GM19438 (cell line): Measurements from ENCODE around the gene BSG.
"Not testable (repeated sequence)": the region's sequence is repeated elsewhere in the genome, so short reads cannot be mapped to it uniquely, and the experiment has no call there.

Experiments
- ATAC-seq: cut with Tn5 transposase; IDR thresholded peaks from one replicate; pipeline ENCODE4 v1.9.1; 2021; ENCODE audit warnings: low read depth; ENCODE audit not compliant: unreplicated experiment

The BSG gene

DNA sequence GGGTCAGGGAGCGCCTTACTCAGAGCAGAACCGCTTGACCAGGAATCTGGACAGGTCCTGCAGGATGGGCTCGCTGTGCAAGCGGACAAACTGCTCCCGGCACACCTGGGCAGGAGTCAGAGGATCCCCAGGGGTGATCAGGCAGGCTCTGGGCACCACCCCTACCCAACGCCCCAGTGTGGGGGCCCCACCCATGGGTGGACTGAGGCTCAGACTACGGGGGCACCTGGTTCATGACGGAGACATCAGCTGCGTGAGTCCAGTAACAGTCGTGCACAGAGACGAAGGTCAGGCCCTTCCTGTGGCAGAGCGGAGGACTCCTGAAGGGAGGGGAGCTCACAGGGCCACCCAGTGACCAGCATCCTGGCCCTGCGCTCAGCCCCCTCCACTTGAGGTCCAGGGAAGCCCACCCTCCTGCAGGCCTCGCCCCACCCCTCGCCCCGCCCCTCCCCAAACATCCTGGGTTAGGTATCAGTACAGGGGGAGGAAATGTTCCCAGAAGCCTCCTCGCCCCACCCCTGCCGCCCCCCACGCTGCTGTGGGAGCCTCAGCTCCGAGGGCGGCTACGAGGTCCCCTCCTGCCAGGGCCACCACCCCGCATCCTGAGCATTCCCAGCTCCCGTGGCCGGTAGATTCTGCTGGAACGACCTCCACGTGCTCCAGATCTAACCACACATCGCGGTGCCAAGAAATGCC is 45.3 kb downstream of the BSG start:
- ATAC-seq, result no peak

DNA sequence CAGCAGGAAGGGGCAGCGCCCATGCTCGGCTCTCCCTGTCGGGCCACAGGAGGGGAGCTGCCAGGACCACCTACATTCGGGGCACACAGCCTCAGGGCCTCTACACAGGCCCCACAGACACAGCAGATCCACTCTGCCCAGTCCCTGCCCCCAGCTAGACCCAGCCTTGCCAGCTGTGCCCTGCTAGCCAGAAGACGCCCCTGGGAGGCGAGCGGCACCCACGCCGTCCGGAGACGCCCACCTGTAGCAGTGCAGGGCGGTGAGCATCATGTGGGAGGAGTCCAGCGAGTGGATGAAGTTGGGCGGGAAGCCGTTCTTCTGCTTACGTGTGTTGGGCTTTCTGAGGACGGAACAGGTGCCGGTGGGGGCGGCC is 45.8 kb downstream of the BSG start:
- no peak for ATAC-seq

DNA sequence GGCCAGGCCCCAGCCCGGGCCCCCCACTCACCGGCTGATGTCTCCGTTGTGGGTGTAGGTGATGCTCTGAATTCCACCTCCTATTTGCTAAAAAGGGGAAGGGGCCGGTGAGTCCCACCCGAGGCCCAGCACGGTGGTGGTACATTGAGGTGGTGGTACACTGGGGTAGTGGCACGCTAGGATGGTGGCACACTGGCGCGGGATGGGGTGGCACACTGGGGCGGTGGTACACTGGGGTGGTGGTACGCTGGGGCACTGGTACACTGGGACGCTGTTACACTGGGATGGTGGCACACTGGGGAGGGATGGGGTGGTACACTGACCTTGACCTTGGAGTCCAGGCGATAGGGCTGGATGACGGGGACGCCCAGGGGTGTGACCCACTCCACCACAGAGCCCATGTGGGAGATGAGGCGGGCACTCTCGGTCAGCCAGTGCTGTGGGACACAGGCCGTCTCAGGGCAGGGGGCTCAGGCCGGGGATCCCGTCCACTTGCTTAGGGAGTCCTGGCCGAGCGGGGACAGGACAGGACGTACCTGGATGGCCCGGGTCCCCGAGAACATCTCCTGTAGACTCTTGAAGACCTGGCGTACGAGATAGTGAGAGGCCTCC is 46.4 kb downstream of the BSG start:
- ATAC-seq, result no peak

DNA sequence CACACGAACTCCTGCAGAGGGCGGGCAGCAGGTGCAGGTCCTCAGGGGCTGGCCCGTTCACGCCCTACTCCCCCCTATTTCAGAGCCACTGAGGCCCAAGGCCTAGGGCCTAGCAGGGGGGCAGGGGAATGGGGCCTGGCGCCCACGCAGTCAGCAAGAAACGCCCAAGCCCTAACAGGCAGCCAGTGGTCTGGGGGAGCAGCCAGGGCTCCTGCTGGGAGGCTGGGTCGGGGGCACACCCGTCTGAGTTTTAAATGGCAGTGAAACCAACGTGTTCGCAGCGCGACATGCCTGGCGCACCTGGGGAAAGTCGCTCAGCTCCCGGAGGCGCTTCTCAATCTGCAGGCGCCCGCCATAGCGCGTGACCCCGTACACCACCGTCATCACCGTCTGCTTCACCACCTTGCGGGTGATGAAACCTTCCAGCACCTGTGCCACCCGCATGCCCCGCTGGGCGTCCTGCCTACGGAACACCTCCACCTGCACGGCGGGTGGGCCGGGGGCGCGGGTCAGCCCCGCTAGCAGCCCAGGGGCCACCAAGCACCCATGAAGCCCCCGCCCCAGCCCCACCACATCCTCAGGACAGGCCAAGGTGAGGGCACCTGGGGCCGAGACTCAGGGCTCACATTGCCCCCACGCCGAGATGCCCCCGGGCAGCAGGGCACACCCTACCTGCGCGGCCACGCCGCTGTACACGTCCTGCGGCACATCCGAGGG is 47.0 kb downstream of the BSG start:
- no peak for ATAC-seq

DNA sequence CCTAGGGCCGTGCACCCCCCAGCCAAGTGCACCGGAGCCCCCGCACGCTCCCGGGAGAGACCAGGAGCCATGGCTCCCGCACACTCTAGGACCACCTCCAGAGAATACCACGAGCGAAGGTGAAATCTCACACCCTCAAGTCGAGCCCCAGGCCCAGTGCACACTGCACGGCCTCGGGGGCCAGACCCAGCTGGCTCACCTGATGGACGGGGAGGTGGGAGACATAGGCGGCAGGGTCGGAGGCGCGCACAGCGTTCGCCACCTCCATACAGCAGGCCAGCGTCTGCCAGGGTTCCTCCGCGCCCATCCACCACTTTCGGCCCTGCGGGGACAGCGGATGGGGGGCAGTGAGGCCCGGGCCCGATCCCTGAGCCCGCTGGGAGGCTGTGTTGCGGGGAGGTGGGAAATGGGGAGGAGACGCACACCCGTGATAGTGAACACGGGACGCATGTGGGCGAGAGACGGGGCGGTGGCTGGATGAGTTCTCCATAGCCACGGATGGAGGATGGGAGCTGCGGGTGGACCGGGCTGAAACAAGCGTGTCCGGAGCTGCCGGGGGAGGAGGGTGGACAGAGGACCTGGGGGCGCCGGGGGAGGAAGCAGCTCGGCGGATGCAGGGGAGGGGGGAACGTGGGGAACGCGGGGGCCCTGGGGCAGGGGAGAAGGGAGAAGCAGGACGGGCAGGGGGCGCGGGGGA is 47.9 kb downstream of the BSG start:
- no peak for ATAC-seq

DNA sequence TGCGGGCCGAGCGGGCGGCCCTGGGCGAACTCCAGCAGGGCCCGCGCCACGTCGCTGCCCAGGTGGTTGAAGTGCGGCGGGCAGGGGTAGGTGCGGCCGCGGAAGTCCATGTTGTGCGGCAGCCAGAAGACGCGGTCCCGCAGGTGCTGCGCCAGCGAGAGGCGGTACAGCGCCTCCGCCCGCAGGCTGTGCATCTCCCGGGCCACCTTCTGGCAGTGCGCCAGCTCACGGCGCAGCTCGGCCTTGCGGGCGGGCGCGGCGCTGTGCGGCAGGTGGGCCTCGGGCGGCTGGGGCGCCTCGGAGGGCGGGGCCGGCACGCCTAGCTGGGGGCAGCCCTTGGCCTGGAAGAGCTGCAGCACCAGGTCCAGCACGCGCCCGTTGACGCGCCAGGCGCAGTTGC is 48.8 kb downstream of the BSG start:
- ATAC-seq, result not testable (repeated sequence)

DNA sequence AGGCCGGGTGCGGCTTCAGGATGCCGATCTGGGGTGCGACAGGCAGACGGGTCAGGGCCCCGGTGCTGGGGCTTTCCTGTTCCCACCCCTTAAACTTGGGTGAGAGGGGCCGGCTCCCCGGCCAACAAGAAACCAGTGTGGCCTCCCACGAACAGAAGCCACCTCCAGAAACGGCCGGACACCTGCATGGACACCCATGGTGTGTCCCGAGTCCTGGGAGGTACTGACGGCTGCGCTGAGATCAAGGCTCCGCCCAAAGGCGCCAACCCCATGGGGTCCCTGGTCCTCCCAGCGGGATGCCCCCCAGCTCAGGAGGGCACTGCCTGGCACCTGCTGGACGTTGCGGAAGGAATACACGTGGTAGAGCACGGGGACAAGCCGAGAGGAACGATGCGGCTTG is 49.4 kb downstream of the BSG start:
- no peak for ATAC-seq

DNA sequence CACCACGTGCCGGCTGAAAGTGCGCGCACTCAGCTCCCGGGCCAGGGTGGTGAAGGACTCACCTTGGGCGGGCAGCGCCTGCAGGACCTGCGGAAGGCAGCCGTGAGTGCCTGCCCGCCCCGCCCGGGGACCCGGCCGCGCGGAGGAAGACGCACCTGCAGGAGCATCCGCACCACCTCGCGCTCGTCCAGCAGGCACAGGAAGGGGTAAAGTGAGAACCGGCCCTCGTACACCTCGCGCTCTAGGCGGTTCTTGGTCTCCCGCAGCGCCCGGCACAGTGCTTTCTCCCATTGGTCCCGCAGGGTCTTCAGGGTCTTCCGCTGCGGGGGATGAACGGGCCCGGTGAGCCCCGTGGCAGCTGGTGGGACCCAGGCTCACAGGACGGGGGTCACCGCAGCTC is 50.3 kb downstream of the BSG start:
- no peak for ATAC-seq

DNA sequence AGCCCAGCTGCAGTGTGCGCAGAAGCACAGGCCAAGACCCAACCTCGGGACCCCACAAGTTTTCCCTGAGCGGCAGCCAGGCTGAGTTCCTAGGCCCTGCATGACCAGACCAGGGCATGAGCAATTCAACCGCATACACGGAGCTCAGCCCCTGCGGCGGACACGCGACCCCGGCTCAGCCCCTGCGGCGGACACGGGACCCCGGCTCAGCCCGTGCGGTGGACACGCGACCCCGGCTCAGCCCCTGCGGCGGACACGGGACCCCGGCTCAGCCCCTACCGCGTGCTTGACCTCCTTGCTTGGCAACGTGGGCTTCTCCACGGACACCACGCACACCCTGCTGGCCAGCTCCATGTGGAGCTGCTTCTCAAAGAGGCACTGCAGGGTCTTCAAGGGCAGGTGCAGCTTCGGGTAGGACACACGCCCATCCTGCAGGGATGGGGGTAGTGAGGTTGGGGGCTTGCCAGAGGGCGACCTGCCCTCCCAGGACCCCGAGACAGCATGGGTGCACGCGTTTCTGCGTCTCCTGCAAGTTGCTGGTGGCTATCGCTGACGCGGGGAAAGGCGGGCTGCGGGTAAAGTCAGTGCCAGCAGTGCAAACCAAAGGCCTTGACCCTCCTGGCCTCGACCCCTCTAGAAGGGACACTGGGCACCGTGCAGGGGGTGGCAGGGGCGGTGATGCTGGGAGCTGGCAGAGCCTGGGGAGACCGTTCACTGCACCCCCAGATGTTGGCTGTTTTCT is 51.0 kb downstream of the BSG start:
- no peak for ATAC-seq

DNA sequence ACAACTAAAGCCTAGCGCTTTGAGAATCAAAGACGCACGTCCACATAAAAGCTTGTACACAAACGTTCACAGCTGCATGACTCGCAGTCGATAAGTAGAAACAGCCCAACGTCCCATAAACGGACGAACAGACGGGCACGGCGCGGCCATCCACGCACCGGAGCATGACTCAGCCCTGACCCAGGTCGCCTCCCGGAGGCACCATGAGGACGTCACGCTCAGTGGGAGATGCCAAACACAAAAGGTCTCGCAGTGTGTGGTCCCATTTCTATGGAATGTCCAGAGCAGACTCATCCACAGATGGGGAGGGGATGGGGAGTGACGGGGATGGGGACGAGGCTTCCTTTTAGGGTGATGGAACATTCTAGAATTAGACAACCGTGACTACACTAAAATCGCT is 51.6 kb downstream of the BSG start:
- ATAC-seq, result no peak

DNA sequence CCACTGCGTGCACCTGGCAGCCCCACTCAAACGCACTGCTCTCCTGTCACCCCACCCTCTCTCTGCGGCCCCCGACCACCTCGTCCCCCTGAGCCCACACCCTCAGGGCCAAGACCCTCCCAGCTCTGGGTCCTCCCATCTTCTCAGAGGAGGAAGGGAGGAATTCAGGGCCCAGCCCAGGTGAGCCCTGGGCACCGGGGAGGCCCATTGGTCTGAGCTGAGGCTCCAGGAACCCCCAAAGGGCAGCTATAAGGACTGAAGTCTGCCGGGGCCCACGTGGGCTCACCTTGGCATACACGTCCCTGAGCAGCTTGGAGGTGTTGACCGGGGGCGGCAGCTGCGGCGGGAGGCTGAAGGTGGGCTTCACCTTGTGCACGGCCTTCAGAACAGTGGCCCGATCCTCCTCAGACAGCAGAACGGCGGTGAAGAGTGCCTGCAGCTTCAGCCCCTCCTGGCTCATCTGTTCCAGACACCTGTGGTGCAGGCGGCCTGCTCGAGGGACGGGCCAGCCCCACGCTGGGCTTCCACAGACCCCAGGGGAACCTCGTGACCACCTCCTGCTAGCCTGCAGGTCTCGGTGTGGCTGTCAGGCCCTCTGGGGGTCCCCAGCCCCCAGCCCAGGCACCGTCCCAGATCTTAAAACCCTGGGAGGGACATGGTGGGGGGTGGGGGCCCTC is 52.2 kb downstream of the BSG start:
- ATAC-seq, result no peak

DNA sequence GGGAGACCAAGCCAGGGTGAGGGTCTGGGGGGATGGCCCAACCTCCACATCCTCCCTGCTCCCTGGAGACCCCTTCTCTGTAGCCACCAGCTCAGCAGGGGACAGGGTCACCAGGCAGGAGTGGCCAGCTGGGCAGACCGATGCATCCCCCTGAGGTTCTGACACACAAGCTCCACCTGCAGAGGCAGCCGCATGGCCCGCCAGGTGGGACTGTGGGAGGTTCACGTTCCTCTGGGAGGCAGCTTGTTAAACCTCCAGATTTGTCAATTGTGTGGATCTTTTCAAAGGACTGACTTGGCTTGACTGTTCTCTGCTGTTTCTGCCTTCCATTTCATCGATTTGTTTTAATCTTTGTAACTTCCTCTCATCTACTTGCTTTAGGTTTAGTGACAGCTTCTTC is 52.9 kb downstream of the BSG start:
- no peak for ATAC-seq

DNA sequence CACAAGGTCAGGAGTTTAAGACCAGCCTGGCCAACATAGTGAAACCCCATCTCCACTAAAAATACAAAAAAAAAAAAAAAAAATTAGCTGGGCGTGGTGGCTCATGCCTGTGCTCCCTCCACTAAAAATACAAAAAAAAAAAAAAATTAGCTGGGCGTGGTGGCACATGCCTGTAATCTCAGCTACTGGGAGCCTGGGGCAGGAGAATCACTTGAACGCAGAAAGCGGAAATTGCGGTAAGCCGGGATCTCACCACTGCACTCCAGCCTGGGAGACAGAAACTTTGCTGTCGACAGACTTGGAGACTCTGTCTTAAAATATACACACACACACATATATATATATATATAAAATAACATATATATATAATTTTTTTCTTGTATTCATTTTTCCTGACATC is 54.2 kb downstream of the BSG start:
- ATAC-seq, result not testable (repeated sequence)

DNA sequence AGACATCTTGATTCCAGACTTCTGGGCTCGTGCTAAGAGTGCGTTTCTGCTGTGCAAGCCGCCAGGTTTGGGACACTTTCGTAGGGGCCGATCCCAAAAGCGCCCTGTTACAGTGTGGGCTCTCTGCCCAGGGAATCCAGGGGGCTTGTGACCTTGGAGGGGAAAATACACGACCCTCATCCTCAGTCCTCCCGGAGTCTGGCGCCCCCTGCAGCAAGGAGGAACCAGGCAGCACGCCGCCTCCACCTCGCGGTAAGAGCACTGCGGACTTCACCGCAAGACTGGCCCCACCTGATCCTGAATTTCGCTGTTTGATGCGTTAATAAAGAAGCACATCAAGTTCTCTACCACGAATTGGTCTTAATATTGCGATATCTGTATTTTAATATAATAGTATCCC is 55.8 kb downstream of the BSG start:
- ATAC-seq, result no peak

DNA sequence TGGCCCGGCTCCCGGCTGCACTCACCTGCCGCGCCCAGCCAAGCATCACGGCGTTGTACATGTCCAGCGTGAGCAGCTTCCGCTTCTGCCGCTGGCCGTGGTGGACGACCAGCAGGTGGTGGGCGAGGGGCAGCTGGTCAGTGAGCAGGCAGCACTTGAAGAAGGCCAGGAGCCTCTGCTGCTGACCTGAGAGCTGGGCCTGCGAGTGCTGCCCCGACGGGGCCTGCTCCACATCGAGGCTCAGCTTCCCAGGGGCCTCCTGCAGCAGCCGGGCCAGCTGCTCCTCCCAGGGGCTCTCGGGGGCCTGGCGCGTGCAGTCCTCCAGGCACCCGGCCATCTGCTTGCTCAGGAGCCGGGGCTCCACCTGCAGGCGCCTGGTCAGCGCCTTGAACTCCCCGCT is 57.1 kb downstream of the BSG start:
- not testable (repeated sequence) for ATAC-seq

DNA sequence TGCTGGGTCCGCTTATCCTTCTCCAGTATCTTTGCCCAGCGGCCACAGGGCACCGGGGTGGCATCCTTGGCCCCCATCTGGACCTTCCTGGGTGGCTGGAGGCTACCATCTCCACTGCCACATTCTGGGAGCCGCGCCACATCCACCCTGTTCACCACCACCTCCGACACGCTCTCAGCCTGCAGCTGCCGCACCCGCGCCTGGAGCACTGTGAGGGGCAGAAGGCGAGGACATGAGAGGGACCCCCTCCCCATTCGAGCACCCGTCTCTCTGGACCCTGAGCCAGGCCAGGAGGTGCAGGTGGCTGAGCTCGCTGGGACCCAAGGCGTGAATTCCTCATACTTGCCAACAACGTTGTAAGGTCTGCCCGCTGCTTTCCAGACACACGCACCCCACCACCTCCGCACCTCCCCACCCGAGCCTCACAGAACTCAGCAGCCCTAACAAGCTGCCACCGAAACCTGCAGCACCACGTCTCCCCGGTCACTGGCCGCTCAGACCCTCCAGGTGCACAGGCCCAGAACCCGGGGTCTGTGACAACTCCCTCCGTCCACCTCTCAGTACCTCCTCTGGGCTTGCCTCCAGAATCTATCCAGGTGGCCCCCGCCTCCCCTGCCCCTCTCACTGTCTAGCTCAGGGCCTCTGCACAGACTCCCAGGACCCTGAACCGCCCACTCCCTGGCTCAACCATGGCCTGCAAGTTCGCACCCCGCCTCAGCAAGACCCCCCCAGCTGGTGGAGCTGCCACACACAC is 57.7 kb downstream of the BSG start:
- ATAC-seq, result no peak

DNA sequence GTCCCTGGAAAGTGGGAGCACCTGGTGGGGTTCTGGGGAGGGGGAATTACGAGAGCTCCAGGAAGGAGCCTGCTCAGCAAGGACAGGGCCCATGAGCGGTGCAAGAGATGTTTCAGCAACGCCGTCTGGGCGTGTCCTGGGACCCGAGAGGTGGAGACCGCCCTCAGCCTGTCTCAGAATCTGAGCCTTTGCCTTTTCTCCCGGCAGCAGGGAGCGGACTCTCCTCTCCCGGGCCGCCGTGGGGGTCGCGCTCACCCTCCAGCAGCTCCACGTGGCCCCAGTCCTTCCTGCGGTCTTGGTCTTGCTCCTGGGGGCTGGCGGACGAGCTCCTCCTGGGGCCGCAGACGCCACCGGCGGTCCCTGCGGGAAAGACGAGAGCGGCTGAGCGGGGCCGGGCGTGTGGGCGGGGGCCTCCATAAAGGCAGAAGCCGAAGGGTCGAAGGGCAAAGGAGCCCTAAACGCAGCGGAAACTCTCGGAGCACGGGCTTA is 60.2 kb downstream of the BSG start:
- ATAC-seq, result peak; percentile 8
